Neural cell (in vitro differentiated cells): ENCODE measurements around the gene FAM47C. TPM values are rescaled to one million over a fixed set of nuclear protein-coding genes. Genes with fewer than 3 reads are reported as not detected.

Experiments
- H2AFZ ChIP-seq: fragments of 200-600, 300-800 bp; sonication (generic), shearing (Covaris generic); 2 replicates; pipeline ENCODE4 v1.6.0; 2014; ENCODE audit warnings: low read depth, mild to moderate bottlenecking, antibody characterized with exemption, low read length, moderate library complexity
- H3F3A ChIP-seq: fragments of 200-600 bp; shearing (Covaris generic); 2 replicates; pipeline ENCODE4 v1.6.1; 2016; ENCODE audit warnings: mild to moderate bottlenecking, moderate library complexity, mixed read lengths, antibody characterized with exemption, low read length; ENCODE audit not compliant: insufficient read depth, poor library complexity, severe bottlenecking
- H3K27ac ChIP-seq: fragments of 200-600, 300-800 bp; sonication (generic), shearing (Covaris generic); 2 replicates; pipeline ENCODE4 v1.5.1; 2014; ENCODE audit warnings: mild to moderate bottlenecking, low read length, moderate library complexity
- H3K27me3 ChIP-seq: fragments of 300-800, 200-600 bp; sonication (generic), shearing (Covaris generic); 2 replicates; pipeline ENCODE4 v1.6.0; 2014; ENCODE audit warnings: mild to moderate bottlenecking, low read depth, low read length, moderate library complexity; ENCODE audit not compliant: insufficient read depth
- H3K36me3 ChIP-seq: fragments of 300-800, 200-600 bp; sonication (generic), shearing (Covaris generic); 2 replicates; pipeline ENCODE4 v1.5.1; 2014; ENCODE audit warnings: mild to moderate bottlenecking, antibody characterized with exemption, low read length, moderate library complexity; ENCODE audit not compliant: insufficient read depth
- H3K4me2 ChIP-seq: fragments of 300-800, 200-600 bp; sonication (generic), shearing (Covaris generic); 2 replicates; pipeline ENCODE4 v1.6.0; 2014; ENCODE audit warnings: mild to moderate bottlenecking, low read length
- H3K4me3 ChIP-seq: fragments of 300-800, 200-600 bp; sonication (generic), shearing (Covaris generic); 2 replicates; pipeline ENCODE4 v1.5.1; 2014; ENCODE audit warnings: mild to moderate bottlenecking, low read length, moderate library complexity
- H3K79me2 ChIP-seq: fragments of 200-600 bp; shearing (Covaris generic); replicated peaks from 2 replicates; pipeline ENCODE4 v1.6.0; 2014; ENCODE audit warnings: mild to moderate bottlenecking, low read length, moderate library complexity; ENCODE audit not compliant: insufficient read depth
- H3K9ac ChIP-seq: fragments of 300-800, 200-600 bp; sonication (generic), shearing (Covaris generic); 2 replicates; pipeline ENCODE4 v1.6.1; 2016; ENCODE audit warnings: mild to moderate bottlenecking, low read length, mixed read lengths
- H3K9me2 ChIP-seq: fragments of 200-600 bp; shearing (Covaris generic); 2 replicates; pipeline ENCODE4 v1.6.1; 2016; ENCODE audit warnings: mild to moderate bottlenecking, low read length, mixed read lengths; ENCODE audit not compliant: insufficient read depth
- H3K9me3 ChIP-seq: fragments of 200-600, 300-800 bp; sonication (generic), shearing (Covaris generic); 2 replicates; pipeline ENCODE4 v1.6.1; 2016; ENCODE audit warnings: mild to moderate bottlenecking, mixed run types, low read length, moderate library complexity, mixed read lengths
- H4K20me1 ChIP-seq: fragments of 200-600 bp; shearing (Covaris generic); 2 replicates; pipeline ENCODE4 v1.6.1; 2016; ENCODE audit warnings: mild to moderate bottlenecking, mixed run types; ENCODE audit not compliant: insufficient read depth
- CTCF ChIP-seq: fragments of 450-650 bp; IDR thresholded peaks from 2 replicates; pipeline ENCODE4 v1.5.1; 2014; ENCODE audit warnings: antibody characterized with exemption, mild to moderate bottlenecking, moderate library complexity; ENCODE audit not compliant: poor library complexity, severe bottlenecking
- EP300 ChIP-seq: fragments of 450-650 bp; conservative IDR thresholded peaks from 2 replicates; pipeline ENCODE4 v1.6.1; 2014; ENCODE audit warnings: antibody characterized with exemption, mild to moderate bottlenecking, moderate library complexity; ENCODE audit not compliant: poor library complexity, severe bottlenecking
- EZH2 ChIP-seq: fragments of 200-600, 300-800 bp; shearing (Covaris generic), sonication (generic); IDR thresholded peaks from 2 replicates; pipeline ENCODE4 v1.6.1; 2014; ENCODE audit warnings: antibody characterized with exemption, low read length, borderline replicate concordance, mild to moderate bottlenecking; ENCODE audit not compliant: insufficient read depth, poor library complexity, severe bottlenecking
- MXI1 ChIP-seq: fragments of 450-650 bp; conservative IDR thresholded peaks from 2 replicates; pipeline ENCODE4 v1.6.1; 2014; ENCODE audit warnings: antibody characterized with exemption, mild to moderate bottlenecking; ENCODE audit not compliant: poor library complexity, severe bottlenecking
- POLR2AphosphoS5 ChIP-seq: IDR thresholded peaks from 2 replicates; pipeline ENCODE4 v1.6.1; 2012
- RAD21 ChIP-seq: fragments of 450-650 bp; conservative IDR thresholded peaks from 2 replicates; pipeline ENCODE4 v1.6.1; 2014; ENCODE audit warnings: antibody characterized with exemption, mild to moderate bottlenecking, moderate library complexity
- REST ChIP-seq: IDR thresholded peaks from 2 replicates; pipeline ENCODE4 v1.6.1; 2012; ENCODE audit warnings: borderline replicate concordance
- SMC3 ChIP-seq: fragments of 450-650 bp; conservative IDR thresholded peaks from 2 replicates; pipeline ENCODE4 v1.6.1; 2014; ENCODE audit warnings: antibody characterized with exemption, mild to moderate bottlenecking, moderate library complexity; ENCODE audit not compliant: poor library complexity
- TAF1 ChIP-seq: IDR thresholded peaks from 2 replicates; pipeline ENCODE4 v1.6.1; 2012; ENCODE audit warnings: low read depth
- polyA plus RNA-seq: library from polyadenylated mRNA; depleted of rRNA; stranded (reverse); fragments of >200 nt; gene quantifications from 2 replicates; pipeline ENCODE4 v1.2.3, GENCODE V29; 2014

FAM47C gene
- polyA plus RNA-seq, 1 donor from 2014 or later, result not detected

GRCh38 chrX:36978886-36979285 lies 29.3 kb upstream of the FAM47C start:
- H3K36me3 ChIP-seq, result no peaks in the 10 kb centered on the region
- H3K79me2 ChIP-seq, result no peaks in the 10 kb centered on the region
- H3K4me2 ChIP-seq, result no peak overlapping the region
- H4K20me1 ChIP-seq, result no peaks in the 10 kb centered on the region
- H3K27me3 ChIP-seq, result no peaks in the 10 kb centered on the region
- no peak overlapping the region for H3K9ac ChIP-seq
- H2AFZ ChIP-seq, result no peak overlapping the region
- no peak overlapping the region for H3K4me3 ChIP-seq
- no peaks in the 10 kb centered on the region for H3F3A ChIP-seq
- no peaks in the 10 kb centered on the region for H3K9me2 ChIP-seq
- no peak overlapping the region for H3K27ac ChIP-seq
- TF ChIP-seq CTCF (no peak), EP300 (no peak), REST (no peak), EZH2 (no peak), POLR2AphosphoS5 (no peak), RAD21 (no peak), MXI1 (no peak), TAF1 (no peak), SMC3 (no peak)
- no peaks in the 10 kb centered on the region for H3K9me3 ChIP-seq

GRCh38 chrX:36983831-36984230 lies 24.3 kb upstream of the FAM47C start:
- H3F3A ChIP-seq, result no peaks in the 10 kb centered on the region

More at GRCh38 chrX:36983831-36984230, 24.3 kb upstream of the FAM47C start:
- Histone ChIP-seq H3K9me3 (no peaks in the 10 kb centered on the region), H3K79me2 (no peaks in the 10 kb centered on the region), H3K9me2 (no peaks in the 10 kb centered on the region), H3K27me3 (peaks cover 12% of the 10 kb centered on the region), H2AFZ (no peak overlapping the region), H4K20me1 (no peaks in the 10 kb centered on the region), H3K9ac (no peak overlapping the region), H3K4me3 (no peak overlapping the region), H3K36me3 (no peaks in the 10 kb centered on the region), H3K27ac (no peak overlapping the region), H3K4me2 (no peak overlapping the region)
- TF ChIP-seq REST (no peak), SMC3 (no peak), POLR2AphosphoS5 (no peak), RAD21 (no peak), MXI1 (no peak), CTCF (no peak), EP300 (no peak), TAF1 (no peak), EZH2 (no peak)
